Ecto neural progenitor cell (in vitro differentiated cells): ENCODE measurements around the gene DNAJB6.

Source experiments
- DNase-seq: peaks from one replicate; pipeline ENCODE4 v3.0.0-alpha.2; 2018; ENCODE audit warnings: low spot score

Gene DNAJB6

DNA sequence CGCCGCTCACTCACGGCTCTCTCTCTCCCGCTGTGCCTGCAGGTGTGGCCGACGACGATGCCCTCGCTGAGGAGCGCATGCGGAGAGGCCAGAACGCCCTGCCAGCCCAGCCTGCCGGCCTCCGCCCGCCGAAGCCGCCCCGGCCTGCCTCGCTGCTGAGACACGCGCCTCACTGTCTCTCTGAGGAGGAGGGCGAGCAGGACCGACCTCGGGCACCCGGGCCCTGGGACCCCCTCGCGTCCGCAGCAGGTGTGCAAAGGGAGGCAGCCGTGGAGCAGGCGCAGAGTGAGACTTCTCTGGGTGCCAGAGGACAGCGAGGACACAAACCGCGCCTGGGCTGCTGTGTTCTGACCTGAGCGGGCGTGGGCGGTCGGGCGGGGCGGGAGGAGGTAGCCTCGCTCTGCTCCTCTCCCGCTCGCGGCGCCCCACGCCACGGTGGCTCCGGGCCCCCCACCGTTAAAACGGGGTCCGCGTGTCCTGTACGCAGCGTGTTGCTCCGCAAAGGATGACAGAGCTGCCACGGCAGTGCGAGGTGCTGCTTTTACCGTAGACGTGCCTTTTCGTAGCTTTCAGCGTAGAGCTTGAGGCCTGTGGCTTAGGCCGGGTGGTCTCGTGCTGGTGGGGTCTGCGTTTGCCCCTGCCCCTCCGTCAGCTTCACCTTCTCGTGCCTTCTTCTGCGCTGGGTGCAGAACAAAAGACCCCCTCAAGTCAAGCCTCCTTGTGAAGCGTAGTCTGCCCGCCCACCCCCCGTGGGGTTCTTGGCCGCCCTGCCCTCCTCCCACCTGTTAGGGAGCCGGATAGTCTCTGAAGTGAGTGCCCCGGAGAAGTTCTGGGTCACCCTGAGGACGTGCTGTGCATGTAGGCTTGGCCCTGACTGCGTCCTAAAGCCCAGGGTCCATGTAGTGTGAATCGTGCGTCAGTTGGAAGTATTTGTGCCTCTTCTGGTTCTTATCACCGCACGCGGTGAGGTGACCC, 73.2 kb downstream of the DNAJB6 start:
- peak; percentile 47 for DNase-seq

DNA sequence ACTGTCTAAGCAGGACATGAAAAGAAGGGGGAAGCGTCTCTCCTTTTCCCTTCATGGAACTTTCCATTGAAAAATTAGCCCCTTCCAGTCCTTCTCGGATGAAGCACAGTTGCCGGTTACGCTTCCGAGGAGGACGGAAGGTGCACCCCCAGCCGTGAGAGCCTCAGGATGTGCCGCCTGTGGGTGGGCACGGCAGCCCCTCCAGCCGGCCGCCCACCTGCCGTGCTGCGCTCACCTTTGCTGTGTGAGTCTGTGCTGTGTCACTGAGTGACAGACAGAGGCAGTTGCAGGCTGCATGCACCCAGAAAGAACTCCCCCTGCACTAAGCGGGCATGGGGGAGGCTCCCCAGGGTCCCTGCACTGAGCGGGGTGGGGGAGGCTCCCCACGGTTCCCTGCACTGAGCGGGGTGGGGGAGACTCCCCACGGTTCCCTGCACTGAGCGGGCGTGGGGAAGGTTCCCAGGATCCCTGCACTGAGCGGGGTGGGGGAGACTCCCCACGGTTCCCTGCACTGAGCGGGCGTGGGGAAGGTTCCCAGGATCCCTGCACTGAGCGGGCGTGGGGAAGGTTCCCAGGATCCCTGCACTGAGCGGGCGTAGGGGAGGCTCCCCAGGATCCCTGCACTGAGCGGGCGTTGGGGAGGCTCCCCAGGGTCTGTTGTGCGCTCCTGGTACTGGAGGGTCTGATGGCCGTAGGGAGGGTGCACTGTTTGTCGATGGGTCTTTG, 74.2 kb downstream of the DNAJB6 start:
- DNase-seq: no peak

- DNase-seq: peak; percentile 50
Measured at GRCh38 chr7:157411580-157411979, 74.8 kb downstream of the DNAJB6 start.

- DNase-seq: no peak
Measured at GRCh38 chr7:157412021-157412443, 75.2 kb downstream of the DNAJB6 start.

DNA sequence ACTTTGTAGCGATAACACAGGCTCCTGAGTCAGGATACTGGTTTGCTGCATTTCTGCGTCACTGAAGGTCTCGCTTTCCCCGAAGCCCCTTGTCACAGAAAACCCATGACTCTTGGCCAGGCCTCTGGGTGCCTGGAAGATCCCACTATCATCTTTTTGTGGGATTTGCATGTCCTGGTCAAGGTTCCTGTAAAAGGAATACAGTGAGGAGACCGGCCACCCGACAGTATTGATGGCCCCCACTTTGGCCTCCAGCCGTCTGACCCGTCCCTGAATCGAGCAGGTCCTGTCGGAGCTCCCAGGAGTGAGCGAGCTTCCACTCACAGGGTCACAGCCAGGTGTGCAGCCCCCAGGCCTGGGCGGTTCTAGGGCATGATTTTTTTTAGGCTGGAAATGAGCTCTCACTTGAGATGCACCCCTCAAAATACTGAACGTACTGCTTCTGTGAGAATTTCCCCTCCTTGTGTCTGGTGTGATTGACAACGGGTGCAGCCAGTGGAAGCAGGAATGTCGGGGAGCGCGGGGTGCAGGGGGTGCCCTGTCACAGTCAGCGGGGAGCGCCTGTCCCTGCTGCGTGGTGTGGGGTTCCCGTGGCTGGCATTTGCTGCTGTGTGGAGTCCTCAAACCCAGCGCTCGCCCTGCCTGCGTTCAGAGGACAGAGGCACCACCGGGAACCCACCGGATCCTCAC, 75.8 kb downstream of the DNAJB6 start:
- DNase-seq: no peak

DNA sequence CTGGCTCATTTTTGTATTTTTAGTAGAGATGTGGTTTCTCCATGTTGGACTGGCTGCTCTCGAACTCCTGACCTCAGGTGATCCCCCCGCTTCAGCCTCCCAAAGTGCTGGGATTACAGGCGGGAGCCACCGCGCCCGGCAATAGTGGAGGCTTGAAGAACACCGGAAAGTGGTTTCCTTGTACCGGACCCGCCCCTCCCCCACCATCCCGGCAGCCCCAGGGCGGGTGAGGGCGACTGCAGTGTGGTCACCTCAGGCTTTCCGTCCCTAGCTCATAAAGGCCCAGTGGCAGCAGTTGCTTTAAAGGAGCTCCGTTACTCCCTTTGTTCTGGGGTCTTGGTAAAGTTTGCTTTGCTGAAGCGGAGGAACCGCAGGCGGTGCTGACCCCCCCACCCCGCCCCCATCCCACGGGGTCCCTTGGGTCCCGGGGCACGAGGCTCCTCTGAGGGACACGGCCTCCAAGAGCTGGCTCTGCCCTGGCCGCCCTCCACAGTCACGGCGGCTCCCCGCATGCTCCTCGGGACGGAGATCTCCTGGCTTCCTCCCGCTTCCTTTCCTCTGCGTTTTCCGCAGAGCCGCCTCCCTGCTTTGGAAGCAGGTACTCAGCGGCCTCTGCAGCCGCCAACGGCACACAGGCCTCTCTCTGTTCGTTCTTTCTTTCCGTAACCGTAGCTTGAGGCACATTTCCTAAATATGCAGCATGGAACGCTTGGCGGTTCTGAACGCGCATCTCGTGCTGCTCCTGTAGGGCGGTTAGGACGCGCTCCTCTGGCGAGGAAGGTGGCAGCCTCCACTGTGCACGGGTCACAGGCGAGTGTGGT, 77.3 kb downstream of the DNAJB6 start:
- DNase-seq: no peak

DNA sequence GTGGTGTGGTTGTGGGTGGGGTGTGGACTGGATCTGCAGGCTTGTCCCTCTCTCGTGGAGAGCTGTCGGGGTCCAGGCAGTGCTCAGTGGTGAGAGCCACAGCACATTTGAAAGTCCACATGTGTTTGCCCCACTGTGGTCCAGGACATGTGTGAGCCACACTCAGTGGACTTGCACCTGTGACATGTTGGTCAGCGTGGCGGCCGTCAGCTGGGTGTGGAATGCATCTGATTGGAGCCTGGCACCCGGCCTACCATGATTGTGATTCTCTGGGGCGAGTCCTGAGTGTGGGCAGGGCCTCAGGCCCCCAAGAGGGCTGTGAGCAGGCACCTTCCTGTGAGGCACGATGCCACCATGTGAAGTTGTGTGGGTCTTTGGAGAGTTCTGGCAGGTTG, 77.9 kb downstream of the DNAJB6 start:
- no peak for DNase-seq

GRCh38 chr7:157415486-157415885, 78.7 kb downstream of the DNAJB6 start:
- DNase-seq: no peak

DNA sequence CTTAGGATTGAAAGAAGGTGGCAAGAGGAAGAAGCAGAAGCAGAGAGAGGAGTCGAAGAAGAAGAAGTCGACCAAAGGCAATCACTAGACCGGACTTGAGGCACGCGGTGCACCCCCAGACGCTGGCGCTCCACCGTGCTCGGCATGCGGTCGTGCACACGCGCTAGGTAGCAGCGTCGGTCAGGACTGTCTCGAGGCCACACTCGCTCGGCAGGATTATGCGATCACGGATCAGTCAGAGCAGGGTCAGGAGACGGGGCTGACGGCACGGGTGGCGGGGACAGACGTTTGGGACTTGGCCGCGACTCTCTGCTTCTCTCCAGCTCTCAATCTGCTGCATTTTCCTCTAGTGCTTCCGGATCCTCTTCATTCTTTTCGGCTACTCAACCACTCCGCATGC, 79.2 kb downstream of the DNAJB6 start:
- no peak for DNase-seq

DNA sequence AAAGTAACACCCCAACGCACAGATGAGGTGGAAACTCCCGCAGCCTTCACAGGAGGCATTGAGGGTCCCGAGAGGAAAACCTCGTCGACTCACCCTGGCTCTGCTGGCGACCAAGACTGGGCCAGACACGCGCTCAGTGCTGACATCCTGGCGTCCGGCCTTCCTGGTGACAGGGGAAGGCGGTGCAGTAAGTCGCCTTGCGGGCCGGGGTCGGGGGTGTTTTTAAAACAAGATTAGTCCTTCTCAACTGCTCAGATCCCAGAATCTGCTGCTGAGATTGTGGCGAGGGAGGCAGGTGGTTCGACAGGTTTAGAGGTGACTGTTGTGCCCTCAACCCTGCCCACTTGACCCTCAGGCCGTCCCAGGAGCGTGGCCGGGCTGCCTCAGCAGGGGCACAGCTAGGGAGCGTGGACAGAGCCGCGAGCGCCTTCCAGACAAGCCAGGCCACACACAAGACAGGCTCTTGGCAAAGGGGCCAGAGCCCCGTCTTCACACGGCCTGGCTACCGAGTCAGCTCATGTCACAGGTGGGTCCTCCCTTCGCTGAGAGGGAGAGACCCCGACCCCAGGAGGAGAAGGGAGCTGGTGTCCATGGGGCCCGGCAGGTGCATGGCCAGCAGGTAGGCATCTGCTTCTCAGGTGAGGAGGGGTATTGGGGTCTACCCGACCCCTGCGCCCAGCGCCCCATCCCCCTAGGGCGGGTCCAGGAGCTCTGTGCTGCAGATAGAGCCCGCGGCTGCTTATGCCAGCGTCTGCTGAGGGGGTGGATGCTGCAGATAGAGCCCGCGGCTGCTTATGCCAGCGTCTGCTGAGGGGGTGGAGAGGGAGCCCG, 81.6 kb downstream of the DNAJB6 start:
- no peak for DNase-seq

DNA sequence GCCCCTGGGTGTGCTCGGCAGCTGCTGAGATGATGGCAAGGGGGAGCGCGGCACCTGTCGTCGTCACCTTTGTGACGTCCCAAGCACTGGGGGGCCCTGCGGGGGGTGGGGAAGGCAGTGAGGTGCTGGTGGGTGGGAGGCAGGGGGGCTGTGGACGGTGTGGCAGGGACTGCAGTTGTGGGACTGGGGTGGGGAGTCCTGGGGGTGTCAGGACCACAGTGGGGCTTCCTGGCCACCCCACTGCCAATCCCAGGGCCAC, 82.2 kb downstream of the DNAJB6 start:
- no peak for DNase-seq

GRCh38 chr7:157422279-157422678, 85.5 kb downstream of the DNAJB6 start:
- no peak for DNase-seq

- no peak for DNase-seq
Measured at GRCh38 chr7:157423348-157423747, 86.5 kb downstream of the DNAJB6 start.

- DNase-seq: no peak
Measured at GRCh38 chr7:157423886-157424565, 87.2 kb downstream of the DNAJB6 start.

DNA sequence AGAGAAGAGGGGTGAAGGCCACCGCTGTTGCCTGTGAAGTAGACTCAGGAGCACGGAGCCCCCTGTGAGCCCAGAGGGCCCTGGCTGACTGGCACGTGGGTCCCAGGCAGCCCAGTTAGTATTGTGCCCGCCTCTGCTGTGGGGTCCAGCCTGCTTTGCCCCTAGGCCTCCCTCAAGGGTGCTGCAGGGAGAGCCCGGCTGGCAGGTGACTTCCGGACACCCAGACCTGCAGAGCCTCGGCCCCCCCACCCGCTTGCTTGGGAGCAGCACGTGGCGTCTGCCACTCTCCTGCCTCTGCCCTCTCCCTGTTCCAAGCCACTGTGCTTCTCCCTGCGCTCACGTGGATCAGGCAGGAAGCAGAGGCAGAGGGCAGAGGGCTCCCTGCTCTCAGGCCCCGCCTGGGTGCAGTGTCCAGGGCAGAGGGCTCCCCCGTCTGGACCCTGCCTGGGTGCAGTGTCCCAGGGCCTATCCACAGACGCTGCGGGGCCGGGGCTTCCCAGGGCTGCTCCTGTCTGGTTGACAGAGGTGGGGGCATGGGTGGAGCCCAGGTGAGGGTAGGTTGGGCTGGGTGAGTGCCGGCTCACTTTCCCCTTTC, 88.4 kb downstream of the DNAJB6 start:
- no peak for DNase-seq

DNA sequence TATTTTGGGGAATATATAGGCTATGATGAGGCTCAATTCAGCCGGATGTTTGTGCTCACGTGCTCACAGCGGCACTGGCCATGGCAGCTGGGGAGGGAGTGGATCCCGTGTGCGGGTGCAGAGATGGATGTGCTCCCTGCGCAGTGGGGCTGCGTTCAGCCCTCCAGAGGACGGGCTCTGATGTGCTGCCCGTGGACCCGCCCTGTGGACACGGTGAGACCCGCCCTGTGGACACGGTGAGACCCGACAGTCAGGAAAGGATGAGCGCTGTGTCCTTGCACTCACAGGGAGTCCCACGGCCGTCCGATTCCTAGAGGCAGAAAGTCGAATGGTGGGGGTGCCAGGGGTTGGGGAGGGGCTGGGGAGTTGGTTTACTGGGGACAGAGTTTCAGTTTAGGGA, 89.0 kb downstream of the DNAJB6 start:
- no peak for DNase-seq

GRCh38 chr7:157426463-157427301, 89.9 kb downstream of the DNAJB6 start:
- DNase-seq: no peak

DNA sequence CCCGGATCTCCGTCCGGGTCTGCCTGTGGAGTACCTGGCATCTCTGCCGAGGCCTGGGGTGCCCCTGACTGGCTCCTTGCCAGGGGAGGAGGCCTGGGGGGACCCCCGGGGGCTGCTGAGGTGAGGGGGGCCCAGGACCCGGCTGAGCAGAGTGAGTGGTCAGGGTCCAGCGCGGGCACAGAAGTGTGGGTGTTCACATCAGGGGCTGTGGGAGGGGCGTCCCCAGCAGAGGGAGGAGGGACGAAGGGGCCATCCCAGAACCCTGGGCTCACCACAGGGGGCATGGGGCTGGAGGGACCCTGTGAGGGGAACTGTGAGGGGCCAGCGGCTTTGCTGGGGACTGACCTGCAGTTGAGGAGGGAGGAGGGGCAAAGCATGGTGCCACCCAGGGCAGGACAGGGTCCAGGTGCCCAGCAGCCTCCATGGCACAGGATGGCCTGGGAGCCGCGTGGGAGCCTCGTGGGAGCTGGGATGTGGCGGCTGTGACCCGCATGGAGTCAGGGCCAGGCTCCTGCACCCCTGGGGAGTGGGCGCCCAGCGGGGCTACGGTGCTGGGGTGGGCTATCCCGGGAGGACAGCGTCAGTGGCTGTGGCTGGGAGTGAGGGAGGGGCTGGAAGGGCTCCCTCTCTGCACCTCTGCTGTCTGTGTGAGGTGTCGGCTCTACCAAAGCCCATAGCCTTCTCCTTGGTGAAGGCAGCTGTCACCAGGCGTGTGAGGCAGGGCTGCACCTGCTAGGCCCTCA, 91.2 kb downstream of the DNAJB6 start:
- DNase-seq: no peak
